Stimulated activated CD4-positive, alpha-beta T cell treated with anti-CD3 and anti-CD28 coated beads, Interleukin-4, amount 100 ng/mL, for 4 hours (primary cell): ENCODE data around the gene MMP24.

Source experiments
- DNase-seq, 2 experiments: peaks; one replicate each; pipeline ENCODE4 v3.0.0-alpha.2; 2020

Gene MMP24

DNA sequence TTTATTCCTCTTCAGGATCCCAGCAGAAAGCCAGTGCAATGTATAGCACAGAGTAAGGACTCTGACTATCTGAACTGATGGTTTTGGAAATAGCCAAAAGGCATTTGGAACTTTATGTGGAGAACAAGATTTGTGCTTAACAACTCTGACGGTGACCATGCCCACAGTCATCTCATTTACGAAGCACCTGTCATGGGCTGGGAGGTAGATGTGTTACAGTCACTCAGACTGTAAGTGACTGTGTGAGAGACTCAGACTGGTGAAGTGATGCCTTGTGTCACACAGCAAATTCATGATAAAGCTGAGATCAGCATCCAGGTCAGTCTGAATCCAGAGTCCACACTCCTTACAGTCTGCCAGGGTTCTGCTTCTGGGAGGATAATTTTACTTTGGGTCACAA is 89.6 kb downstream of the MMP24 start:
- no peak for DNase-seq

DNA sequence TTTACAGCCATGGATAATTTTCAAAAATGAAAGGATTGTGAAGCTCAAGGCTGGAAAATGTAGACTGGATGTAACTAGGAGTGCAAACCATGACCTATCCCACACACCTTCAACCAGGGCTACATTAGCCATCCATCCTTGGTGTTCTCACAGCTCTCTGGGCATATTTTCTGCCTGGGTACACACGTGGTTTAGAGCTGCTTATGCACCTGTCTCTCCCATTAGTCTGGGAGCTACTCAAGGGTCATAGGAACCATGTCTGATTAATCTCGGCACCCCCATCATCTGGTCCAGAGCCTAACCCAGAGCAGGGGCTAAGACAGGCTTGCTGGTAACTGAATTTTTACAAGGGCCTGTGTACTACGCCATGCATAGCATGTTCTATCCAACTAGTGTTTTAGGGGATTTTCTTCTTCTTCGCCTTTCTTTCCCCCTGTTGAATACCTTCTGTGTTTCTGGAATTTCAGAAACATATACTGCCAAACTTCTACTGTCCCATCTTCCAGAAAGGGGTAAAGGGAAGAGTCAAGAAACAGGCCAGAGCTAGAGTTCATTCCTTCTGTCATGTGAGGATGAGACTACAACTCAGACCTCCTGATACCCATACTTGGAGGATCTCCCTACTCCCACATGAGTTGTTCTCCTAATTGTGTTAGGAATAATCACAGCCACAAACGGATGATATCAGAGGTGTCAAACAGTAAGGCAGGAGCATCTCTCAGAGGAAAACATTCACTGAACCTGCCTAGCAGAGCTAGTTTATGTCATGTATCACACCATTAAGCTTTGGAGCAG is 91.1 kb downstream of the MMP24 start:
- no peak for DNase-seq

DNA sequence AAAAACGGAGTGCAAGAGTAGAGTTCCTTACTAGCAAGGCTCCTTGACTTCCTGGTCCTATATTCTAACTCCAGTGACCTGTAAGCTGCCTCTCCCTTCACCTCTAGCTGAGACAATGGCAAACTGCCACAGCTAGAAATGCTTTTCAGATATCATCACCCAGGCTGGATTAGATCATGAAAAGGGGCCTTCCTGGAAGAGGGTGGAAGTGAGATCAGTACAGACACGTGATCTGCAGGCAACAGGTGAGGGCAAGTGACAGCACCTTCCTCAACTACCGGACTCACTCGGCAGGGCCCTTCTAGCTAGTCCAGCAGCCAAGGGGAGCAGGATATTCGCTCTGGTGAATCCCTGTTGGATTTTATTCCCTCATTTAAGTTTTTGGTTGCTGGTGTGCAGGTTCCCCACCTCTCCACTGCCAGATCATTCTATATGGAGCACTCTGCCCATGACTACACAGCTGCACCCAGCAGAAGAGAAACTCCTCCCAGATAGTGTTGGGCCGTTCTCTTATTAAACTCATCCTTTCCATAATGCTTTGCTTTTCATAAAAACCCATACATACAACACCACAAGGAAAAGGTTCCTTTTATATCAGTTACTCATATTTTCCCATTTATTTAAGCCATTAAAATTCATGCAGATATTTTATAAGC is 92.1 kb downstream of the MMP24 start:
- no peak for DNase-seq

DNA sequence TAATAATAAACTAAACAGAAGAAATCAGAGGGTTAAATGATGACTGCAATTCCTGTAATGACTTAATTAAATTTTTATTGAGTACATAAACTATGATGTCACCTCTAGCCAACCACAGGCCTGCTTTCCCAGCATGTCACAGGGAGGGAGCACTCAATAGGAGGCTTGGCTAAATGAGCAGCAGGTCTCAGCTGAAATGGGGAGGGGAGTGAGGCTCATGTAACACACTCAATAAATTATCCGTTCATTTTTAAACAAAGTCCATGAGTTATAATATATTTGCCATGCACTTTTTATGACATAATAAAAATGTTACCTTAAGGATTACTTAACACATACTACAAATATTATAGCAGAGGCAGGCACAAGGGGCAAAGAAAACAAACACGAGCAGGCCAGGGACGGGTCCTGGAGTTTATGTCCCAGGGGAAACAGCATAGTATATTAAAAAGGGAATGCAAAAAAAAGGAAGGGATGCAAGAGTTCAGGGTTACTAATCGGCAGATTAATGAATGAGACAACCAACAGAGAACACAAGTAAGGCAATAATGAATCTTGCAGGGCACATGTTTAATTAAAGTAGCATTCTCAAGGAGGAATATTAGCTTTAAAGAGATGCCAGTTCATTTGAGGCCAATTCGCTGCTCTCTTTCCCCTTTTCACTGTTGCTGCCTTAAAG is 92.8 kb downstream of the MMP24 start:
- no peak for DNase-seq

DNA sequence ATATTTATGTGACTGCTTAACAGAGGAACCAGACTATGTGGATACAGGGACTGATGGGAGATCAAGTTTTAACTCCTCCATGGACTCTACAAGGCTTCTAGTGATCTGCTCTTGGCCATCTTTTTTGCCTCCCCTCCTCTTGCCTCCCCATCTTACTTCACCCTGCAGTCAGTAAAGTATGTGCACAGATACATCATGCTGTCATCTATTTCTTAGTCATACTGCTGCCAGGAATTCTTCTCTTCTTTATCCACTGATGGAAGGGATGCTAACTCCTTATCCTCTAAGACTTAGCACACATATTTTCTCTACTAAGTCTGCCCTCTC is 93.3 kb downstream of the MMP24 start:
- no peak for DNase-seq

DNA sequence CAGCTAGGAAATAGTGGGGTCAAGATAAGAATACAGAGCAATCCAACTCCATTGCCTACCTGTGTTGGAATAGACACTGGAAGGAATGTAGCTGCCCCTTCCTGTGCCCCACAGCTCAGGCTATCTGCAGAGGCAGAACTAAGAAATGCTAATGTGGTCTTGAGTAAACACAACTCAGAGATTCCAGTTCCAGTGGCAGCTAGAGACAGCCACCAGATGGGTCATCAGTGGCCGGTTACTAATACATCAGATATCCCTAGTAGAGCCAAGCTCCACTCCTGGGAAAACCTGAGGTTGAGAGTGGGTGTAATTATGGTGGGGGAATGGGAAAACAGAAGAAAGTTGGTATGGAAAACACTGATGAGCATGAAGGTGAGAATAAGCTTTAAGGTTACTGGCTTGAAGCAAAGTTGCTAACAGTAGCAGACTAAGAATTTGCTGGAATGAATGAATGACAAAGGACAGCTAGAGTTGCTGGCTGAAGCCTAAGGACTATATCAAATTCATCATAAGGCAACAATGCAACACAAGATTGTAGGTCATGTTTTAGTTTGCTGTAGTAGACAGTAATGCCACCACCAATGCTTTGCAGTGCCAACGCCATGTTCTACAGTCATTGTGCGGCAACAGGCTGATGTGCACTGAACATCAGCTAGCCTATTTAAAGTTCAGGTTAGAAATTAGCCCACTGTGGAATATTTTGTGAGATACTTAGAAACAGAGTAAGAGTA is 94.1 kb downstream of the MMP24 start:
- no peak for DNase-seq

DNA sequence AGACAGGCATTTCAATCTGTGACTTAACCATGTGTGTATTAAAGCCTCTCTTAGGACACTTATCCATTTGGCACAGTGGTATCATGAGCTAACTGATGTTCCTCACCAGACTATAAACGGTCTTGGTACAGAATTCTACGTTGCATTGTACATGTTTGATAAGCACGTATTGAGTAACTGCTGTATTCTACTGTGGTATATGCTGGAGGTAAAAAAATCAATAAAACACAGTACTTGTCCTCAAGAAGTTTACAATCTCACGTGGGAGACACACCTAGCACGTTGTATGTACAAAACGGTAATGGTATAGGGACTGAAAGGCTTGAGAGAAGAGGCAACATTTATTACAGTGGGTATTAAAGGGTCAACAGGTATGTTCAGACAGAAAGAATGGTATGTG is 98.9 kb downstream of the MMP24 start:
- DNase-seq, result no peak

DNA sequence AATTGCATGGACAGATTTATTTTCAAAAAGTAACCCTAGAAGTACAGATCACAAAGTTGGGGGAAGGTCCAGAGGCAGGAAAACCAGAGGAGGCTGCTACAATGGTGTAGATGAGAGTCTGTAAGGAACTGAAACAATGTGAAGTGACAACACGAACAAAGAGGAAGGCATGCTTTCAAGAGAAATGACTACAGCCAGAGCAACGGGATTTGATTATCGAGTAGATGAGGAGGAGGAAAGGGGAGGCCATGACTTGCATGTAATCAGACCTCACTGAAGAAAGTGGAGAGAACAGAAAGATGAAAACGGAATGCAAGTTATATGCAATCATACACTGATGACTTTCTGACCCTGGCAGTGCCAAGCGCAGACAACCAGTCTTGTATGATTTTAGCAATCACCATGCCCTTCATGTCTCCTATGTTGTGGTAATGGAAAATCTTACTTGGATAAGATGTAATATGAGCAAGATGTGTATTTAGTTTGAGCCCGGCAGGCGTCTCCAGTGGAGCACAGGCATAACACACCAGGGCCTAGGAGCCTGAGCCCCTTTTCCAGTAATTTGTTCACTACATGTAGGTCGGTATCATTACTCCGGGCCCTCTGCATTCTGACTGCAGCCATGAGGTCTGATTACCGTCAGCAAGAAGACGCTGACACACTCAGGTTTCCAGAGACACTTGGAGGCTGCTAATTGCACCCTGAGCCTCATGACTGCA is 99.7 kb downstream of the MMP24 start:
- DNase-seq, result no peak
